Dendritic cell treated with granulocyte-macrophage colony-stimulating factor and Interleukin-4, amounts not matched to agents 40 ng/mL and 50 ng/mL, for 4 days (primary cell): Measurements from ENCODE around the gene VIM.
A peak's percentile ranks its signal among the peaks of the same experiment; 100 is the strongest.

Experiments
- H3K27ac Mint-ChIP-seq: one replicate; pipeline ENCODE4 v1.8.0; 2022; ENCODE audit warnings: mild to moderate bottlenecking, mixed read lengths
- H3K27me3 Mint-ChIP-seq: one replicate; pipeline ENCODE4 v1.8.0; 2022; ENCODE audit warnings: mild to moderate bottlenecking, mixed read lengths
- H3K36me3 Mint-ChIP-seq: one replicate; pipeline ENCODE4 v1.8.0; 2022; ENCODE audit warnings: low read depth, mixed read lengths
- H3K4me1 Mint-ChIP-seq: one replicate; pipeline ENCODE4 v1.8.0; 2022; ENCODE audit warnings: low read depth, mixed read lengths
- H3K4me3 Mint-ChIP-seq: one replicate; pipeline ENCODE4 v1.8.0; 2022; ENCODE audit warnings: mild to moderate bottlenecking, moderate library complexity, mixed read lengths
- H3K9me3 Mint-ChIP-seq: one replicate; pipeline ENCODE4 v1.8.0; 2022; ENCODE audit warnings: mixed read lengths
- intact Hi-C: fragments of 100-400 bp; cut with micrococcal nuclease; formaldehyde crosslinking; loops from one replicate; pipeline ENCODE4 v1.15.0; 2022

The VIM gene

GRCh38 chr10:17200912-17201793 is 26.9 kb upstream of the VIM start, which contains the start of gene TRDMT1:
TSS of gene TRDMT1 (minus strand) at chr10:17201672. CDS start at chr10:17201634, 38 bp downstream.
- no peaks in the 10 kb centered on the region for H3K27me3 Mint-ChIP-seq
- peak within 1 kb of the TSS; percentile 99 for H3K27ac Mint-ChIP-seq
- no peaks in the 10 kb centered on the region for H3K9me3 Mint-ChIP-seq
- H3K36me3 Mint-ChIP-seq: peaks cover 11% of the 10 kb centered on the region
- H3K4me1 Mint-ChIP-seq: peaks cover 57% of the 10 kb centered on the region
- peak within 1 kb of the TSS; percentile 96 for H3K4me3 Mint-ChIP-seq
- intact Hi-C loops: loop anchor here (1.0 to 5.0 kb wide), 3 partner anchors 15 to 74 kb away; partner anchors contain the start of gene CUBN

- no peaks in the 10 kb centered on the region for H3K27me3 Mint-ChIP-seq
- peak overlapping the region; percentile 99 for H3K27ac Mint-ChIP-seq
- no peaks in the 10 kb centered on the region for H3K9me3 Mint-ChIP-seq
- peaks cover 63% of the 10 kb centered on the region for H3K4me1 Mint-ChIP-seq
- H3K4me3 Mint-ChIP-seq: peak overlapping the region; percentile 96
- H3K36me3 Mint-ChIP-seq: peaks cover 11% of the 10 kb centered on the region
- intact Hi-C loops: loop anchor here (1.0 to 5.0 kb wide), 3 partner anchors 15 to 74 kb away; partner anchors contain the start of gene CUBN
These were observed 26.3 kb upstream of the VIM start for GRCh38 chr10:17201794-17202116.

- Mint-ChIP-seq H3K9me3 (no peaks in the 10 kb centered on the region), H3K4me1 (peaks cover 66% of the 10 kb centered on the region), H3K27ac (peak overlapping the region; percentile 99), H3K27me3 (no peaks in the 10 kb centered on the region), H3K36me3 (peaks cover 11% of the 10 kb centered on the region), H3K4me3 (no peak overlapping the region)
- intact Hi-C loops: loop anchor here (5.0 kb wide), 1 partner anchor 75 kb away; the partner anchor contains the start of gene CUBN
These were observed 25.5 kb upstream of the VIM start for GRCh38 chr10:17202506-17202905.

GRCh38 chr10:17202999-17203398 is 25.0 kb upstream of the VIM start:
- H3K4me1 Mint-ChIP-seq: peaks cover 66% of the 10 kb centered on the region
- peaks cover 11% of the 10 kb centered on the region for H3K36me3 Mint-ChIP-seq
- no peaks in the 10 kb centered on the region for H3K27me3 Mint-ChIP-seq
- no peak overlapping the region for H3K4me3 Mint-ChIP-seq
- peak overlapping the region; percentile 99 for H3K27ac Mint-ChIP-seq
- no peaks in the 10 kb centered on the region for H3K9me3 Mint-ChIP-seq
- intact Hi-C loops: loop anchor here (5.0 kb wide), 1 partner anchor 76 kb away; the partner anchor contains the start of gene CUBN

GRCh38 chr10:17203416-17203815 is 24.6 kb upstream of the VIM start:
- intact Hi-C loops: loop anchor here (5.0 kb wide), 1 partner anchor 76 kb away; the partner anchor contains the start of gene CUBN
- Mint-ChIP-seq H3K27ac (peak overlapping the region; percentile 99), H3K4me3 (no peak overlapping the region)

GRCh38 chr10:17206210-17206709 is 21.8 kb upstream of the VIM start:
- Mint-ChIP-seq H3K27me3 (no peaks in the 10 kb centered on the region), H3K4me1 (peaks cover 56% of the 10 kb centered on the region), H3K27ac (peak overlapping the region; percentile 79), H3K9me3 (no peaks in the 10 kb centered on the region), H3K36me3 (peaks cover 5% of the 10 kb centered on the region), H3K4me3 (no peak overlapping the region)
- intact Hi-C loops: no loop called here

More at GRCh38 chr10:17203416-17203815, 24.6 kb upstream of the VIM start:
- peaks cover 68% of the 10 kb centered on the region for H3K4me1 Mint-ChIP-seq
- H3K27me3 Mint-ChIP-seq: no peaks in the 10 kb centered on the region
- H3K9me3 Mint-ChIP-seq: no peaks in the 10 kb centered on the region
- H3K36me3 Mint-ChIP-seq: peaks cover 11% of the 10 kb centered on the region

- Mint-ChIP-seq H3K27me3 (no peaks in the 10 kb centered on the region), H3K4me1 (peaks cover 53% of the 10 kb centered on the region), H3K4me3 (no peak overlapping the region), H3K9me3 (no peaks in the 10 kb centered on the region), H3K27ac (no peak overlapping the region), H3K36me3 (no peaks in the 10 kb centered on the region)
- intact Hi-C loops: no loop called here
These were observed 19.6 kb upstream of the VIM start for GRCh38 chr10:17208476-17208875.

- Mint-ChIP-seq H3K4me1 (peaks cover 52% of the 10 kb centered on the region), H3K27me3 (no peaks in the 10 kb centered on the region), H3K36me3 (no peaks in the 10 kb centered on the region), H3K4me3 (no peak overlapping the region), H3K27ac (no peak overlapping the region), H3K9me3 (no peaks in the 10 kb centered on the region)
- intact Hi-C loops: no loop called here
These were observed 18.7 kb upstream of the VIM start for GRCh38 chr10:17209302-17209701.

- intact Hi-C loops: no loop called here
- Mint-ChIP-seq H3K4me1 (peaks cover 51% of the 10 kb centered on the region), H3K9me3 (no peaks in the 10 kb centered on the region), H3K36me3 (no peaks in the 10 kb centered on the region), H3K4me3 (no peak overlapping the region), H3K27me3 (no peaks in the 10 kb centered on the region), H3K27ac (no peak overlapping the region)
These were observed 18.2 kb upstream of the VIM start for GRCh38 chr10:17209881-17210280.

GRCh38 chr10:17210361-17210760 is 17.7 kb upstream of the VIM start:
- Mint-ChIP-seq H3K36me3 (no peaks in the 10 kb centered on the region), H3K9me3 (no peaks in the 10 kb centered on the region), H3K4me3 (no peak overlapping the region), H3K27me3 (no peaks in the 10 kb centered on the region), H3K4me1 (peaks cover 55% of the 10 kb centered on the region), H3K27ac (no peak overlapping the region)
- intact Hi-C loops: no loop called here

- Mint-ChIP-seq H3K9me3 (no peaks in the 10 kb centered on the region), H3K27ac (peak overlapping the region; percentile 71), H3K4me1 (peaks cover 55% of the 10 kb centered on the region)
These were observed 15.2 kb upstream of the VIM start for GRCh38 chr10:17212802-17213221.

GRCh38 chr10:17213646-17214349 is 14.2 kb upstream of the VIM start:
- intact Hi-C loops: no loop called here
- Mint-ChIP-seq H3K27ac (peak overlapping the region; percentile 71), H3K36me3 (no peaks in the 10 kb centered on the region), H3K4me1 (peaks cover 54% of the 10 kb centered on the region), H3K27me3 (no peaks in the 10 kb centered on the region), H3K9me3 (no peaks in the 10 kb centered on the region), H3K4me3 (no peak overlapping the region)

More at GRCh38 chr10:17212802-17213221, 15.2 kb upstream of the VIM start:
- no peaks in the 10 kb centered on the region for H3K27me3 Mint-ChIP-seq
- H3K4me3 Mint-ChIP-seq: peak overlapping the region; percentile 66
- intact Hi-C loops: no loop called here
- H3K36me3 Mint-ChIP-seq: no peaks in the 10 kb centered on the region

- H3K27ac Mint-ChIP-seq: peak overlapping the region; percentile 96
- H3K36me3 Mint-ChIP-seq: no peaks in the 10 kb centered on the region
- intact Hi-C loops: no loop called here
- H3K4me3 Mint-ChIP-seq: no peak overlapping the region
- H3K9me3 Mint-ChIP-seq: no peaks in the 10 kb centered on the region
- H3K27me3 Mint-ChIP-seq: no peaks in the 10 kb centered on the region
- H3K4me1 Mint-ChIP-seq: peaks cover 50% of the 10 kb centered on the region
These were observed 13.5 kb upstream of the VIM start for GRCh38 chr10:17214526-17214925.
